ENCODE results near the gene PACC1.

The PACC1 gene

GRCh38 chr1:212437179-212437798 lies 22.6 kb upstream of the PACC1 start:
- DNase-seq: no peak

GRCh38 chr1:212434992-212435391 lies 20.3 kb upstream of the PACC1 start:
- no peak for DNase-seq

GRCh38 chr1:212433577-212434462 lies 19.1 kb upstream of the PACC1 start:
- no peak for DNase-seq

GRCh38 chr1:212432661-212433576 lies 18.2 kb upstream of the PACC1 start, which contains the start of gene NENF:
Gene NENF (plus strand): TSS chr1:212432920. CDS start chr1:212432944, 24 bp downstream.
- DNase-seq: peak; percentile 43

- DNase-seq: no peak
These were observed 17.6 kb upstream of the PACC1 start for GRCh38 chr1:212432272-212432660.

GRCh38 chr1:212431644-212432043 lies 17.0 kb upstream of the PACC1 start:
- no peak for DNase-seq

GRCh38 chr1:212430955-212431394 lies 16.3 kb upstream of the PACC1 start:
- no peak for DNase-seq

GRCh38 chr1:212430416-212430815 lies 15.7 kb upstream of the PACC1 start:
- no peak for DNase-seq

- DNase-seq: no peak
These were observed 13.8 kb upstream of the PACC1 start for GRCh38 chr1:212428496-212428895.

GRCh38 chr1:212423879-212424278 lies 9.2 kb upstream of the PACC1 start:
- no peak for DNase-seq

GRCh38 chr1:212421165-212421564 lies 6.5 kb upstream of the PACC1 start:
- no peak for DNase-seq

GRCh38 chr1:212415107-212415841 lies 588 bp upstream of the PACC1 start:
- no peak for DNase-seq

GRCh38 chr1:212413902-212414327 lies 771 bp downstream of the PACC1 start:
- no peak for DNase-seq

- no peak for DNase-seq
These were observed 2.3 kb downstream of the PACC1 start for GRCh38 chr1:212412374-212412773.

- no peak for DNase-seq
These were observed 4.4 kb downstream of the PACC1 start for GRCh38 chr1:212410231-212410820.

GRCh38 chr1:212402666-212403321 lies 11.9 kb downstream of the PACC1 start:
- DNase-seq: no peak

GRCh38 chr1:212401838-212402582 lies 12.7 kb downstream of the PACC1 start:
- DNase-seq: no peak

GRCh38 chr1:212401042-212401441 lies 13.6 kb downstream of the PACC1 start:
- DNase-seq: no peak

GRCh38 chr1:212397171-212397570 lies 17.5 kb downstream of the PACC1 start:
- no peak for DNase-seq

- DNase-seq: no peak
These were observed 18.0 kb downstream of the PACC1 start for GRCh38 chr1:212396638-212397037.
